IPS-NIHi11 (cell line): ENCODE results near the gene KRTAP22-2.

Experiments
- DNase-seq: peaks from one replicate; pipeline ENCODE4 v3.0.0; 2012; ENCODE audit warnings: mixed read lengths, low spot score

Gene KRTAP22-2

DNA sequence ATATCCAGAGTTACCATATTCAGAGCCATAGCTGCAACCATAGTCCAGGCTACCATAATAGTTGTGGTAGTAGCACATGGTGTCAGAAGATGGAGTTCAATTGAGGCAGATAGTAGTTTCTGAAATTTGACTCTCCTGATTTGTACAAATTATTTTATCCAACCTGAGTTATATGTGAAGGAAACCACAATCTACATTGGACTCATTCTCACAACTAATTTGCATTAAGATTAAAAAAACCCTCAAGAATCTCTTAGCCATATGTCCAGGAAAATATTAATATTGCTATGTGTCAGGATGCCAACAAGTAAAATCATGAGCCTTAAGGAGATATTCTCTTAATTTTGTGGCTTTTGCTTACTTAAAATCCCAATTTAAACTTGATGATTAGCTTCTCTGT is at the start of gene KRTAP22-2:
Gene KRTAP22-2, minus strand, starts transcription at position 101 of the 400 bp plus-strand sequence.
- DNase-seq: no peak

GRCh38 chr21:30638686-30639085 is 48.5 kb upstream of the KRTAP22-2 start:
- DNase-seq: no peak

- no peak for DNase-seq
These were observed 44.7 kb upstream of the KRTAP22-2 start, which contains the start of gene KRTAP20-2 for GRCh38 chr21:30634906-30635305. TSS of gene KRTAP20-2 (plus strand) at chr21:30635206. CDS start at chr21:30635264, 58 bp downstream.

DNA sequence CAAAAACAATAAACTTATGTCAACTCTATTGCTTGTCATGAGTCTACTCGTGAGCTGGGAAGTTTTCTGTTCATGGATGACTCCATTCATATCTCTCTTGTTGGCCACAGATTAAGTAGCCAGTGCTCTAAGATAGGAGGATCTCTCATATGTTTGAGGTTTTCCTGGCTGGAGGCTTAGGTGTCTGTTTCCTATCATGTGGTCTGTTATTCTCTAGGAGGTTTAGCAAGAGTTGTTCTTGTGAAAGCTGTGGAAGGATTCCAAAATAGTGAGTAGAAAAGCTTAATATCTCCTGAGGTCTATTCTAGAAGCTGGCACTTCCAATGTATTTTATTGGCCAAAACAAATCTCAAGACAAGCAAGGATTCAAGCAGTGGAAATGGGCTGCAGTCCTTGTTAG is 39.0 kb upstream of the KRTAP22-2 start:
- DNase-seq: no peak

- no peak for DNase-seq
These were observed 37.9 kb upstream of the KRTAP22-2 start for GRCh38 chr21:30628109-30628508.

DNA sequence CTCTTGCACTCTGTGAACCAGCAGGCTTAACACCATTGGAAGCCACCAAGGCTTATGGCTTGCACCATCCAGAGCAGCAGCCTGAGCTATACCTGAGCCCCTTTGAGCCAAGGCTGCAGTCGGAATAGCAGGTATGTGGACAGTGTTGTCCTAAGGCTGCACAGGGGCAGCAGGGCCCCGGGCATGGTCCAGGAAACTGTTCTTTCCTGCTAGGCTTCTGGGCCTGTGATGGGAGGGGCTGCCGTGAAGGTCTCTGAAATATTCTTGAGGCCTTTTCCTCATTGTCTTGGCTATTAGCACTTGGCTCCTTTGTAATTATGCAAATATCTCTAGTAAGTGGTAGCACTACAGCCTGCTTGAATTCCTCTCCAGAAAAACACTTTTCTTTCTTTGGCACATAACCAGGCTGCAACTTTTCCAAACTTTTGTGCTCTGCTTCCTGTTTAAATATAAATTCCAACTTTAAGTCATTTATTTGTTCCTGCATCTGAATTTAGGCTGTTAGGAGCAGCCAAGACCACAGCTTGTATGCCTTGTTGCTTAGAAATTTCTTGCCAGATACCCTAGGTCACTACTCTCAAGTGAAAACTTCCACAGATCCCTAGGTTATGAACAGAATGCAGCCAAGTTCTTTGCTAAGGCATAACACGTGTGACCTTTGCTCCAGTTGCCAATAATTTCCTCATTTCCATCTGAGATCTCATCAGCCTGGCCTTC is 35.4 kb upstream of the KRTAP22-2 start:
- DNase-seq: no peak

GRCh38 chr21:30623362-30623761 is 33.2 kb upstream of the KRTAP22-2 start:
- no peak for DNase-seq

DNA sequence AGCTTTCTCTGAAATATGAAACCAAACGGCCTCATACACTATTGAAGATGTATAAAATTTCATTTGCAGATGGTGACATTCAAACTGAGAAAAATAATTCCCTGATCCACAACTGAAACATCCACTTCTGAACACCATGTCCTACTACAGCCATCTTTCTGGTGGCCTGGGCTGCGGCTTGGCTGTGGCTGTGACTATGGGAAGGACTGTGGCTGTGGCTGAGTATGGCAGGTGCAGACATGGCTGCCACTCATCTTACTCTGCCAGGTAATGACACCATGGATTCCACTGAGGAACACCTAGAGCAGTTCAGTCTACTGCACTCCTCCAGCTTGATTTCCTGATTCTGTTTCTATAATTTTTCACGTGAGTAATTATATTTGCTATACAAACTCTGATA is 30.3 kb upstream of the KRTAP22-2 start, which contains the start of gene KRTAP20-4:
Gene KRTAP20-4, plus strand, starts transcription at position 106 of the 400 bp plus-strand sequence.
- DNase-seq: no peak

DNA sequence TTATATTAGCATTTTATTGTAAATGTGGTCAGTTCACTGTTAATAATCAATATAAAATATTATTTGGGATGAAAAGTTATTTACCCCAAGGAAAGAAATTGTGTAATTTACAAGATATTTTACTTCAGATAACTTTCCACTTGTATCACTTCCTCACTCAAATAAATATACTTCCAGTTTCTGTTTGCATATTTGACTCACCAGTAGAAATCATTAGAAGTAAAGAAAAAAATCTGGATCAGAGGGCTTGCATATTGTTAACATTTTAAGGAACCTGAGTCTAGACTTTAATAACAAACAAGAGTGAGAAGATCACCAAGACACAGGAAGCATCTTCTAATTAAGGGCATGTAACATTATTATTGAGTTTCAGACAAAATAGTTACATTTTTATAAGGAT is 29.9 kb upstream of the KRTAP22-2 start:
- DNase-seq: no peak

DNA sequence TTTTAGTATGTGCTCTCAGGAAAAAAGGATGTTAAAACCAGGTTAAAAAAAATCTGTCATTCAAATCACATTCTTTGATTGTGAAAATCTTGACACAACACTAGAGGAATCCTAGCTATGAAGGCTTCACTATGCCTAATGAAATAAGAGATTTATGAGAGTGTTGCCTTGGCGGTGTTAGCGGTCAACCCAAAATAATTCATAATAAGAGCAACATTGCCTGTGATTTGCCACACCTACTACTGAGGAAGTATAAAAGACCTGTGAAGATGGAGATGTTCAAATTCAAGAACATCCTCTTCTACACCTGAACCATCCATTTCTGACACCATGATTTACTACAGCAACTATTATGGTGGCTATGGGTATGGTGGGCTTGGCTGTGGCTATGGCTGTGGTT is 25.9 kb upstream of the KRTAP22-2 start, which contains the start of gene KRTAP20-1:
Gene KRTAP20-1, plus strand, starts transcription at position 301 of the 400 bp plus-strand sequence. Its CDS starts 30 bp downstream, at position 331.
- no peak for DNase-seq

- no peak for DNase-seq
These were observed 25.0 kb upstream of the KRTAP22-2 start for GRCh38 chr21:30615199-30615598.

DNA sequence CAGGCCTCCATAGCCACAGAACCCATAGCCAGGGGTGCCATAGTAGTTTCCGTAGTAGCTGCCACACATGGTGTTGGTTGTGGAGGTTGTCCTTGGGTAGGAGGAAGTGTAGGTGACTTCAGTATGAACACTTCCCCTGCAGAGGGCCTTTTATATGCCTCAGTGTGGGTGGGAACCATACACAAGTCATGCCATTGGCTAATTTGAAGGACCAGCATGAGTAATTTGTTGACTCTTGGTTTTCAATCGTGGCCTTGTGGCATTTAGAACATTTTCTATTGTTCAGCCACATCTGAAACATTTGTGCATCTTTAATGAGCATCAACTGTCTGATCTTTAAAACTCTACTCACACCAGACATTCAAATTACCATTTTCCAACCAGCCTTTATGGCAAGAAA is 23.6 kb upstream of the KRTAP22-2 start, which contains the start of gene KRTAP6-1:
Gene KRTAP6-1, minus strand, starts transcription at position 95 of the 400 bp plus-strand sequence. Its CDS starts 26 bp downstream, at position 69.
- no peak for DNase-seq

DNA sequence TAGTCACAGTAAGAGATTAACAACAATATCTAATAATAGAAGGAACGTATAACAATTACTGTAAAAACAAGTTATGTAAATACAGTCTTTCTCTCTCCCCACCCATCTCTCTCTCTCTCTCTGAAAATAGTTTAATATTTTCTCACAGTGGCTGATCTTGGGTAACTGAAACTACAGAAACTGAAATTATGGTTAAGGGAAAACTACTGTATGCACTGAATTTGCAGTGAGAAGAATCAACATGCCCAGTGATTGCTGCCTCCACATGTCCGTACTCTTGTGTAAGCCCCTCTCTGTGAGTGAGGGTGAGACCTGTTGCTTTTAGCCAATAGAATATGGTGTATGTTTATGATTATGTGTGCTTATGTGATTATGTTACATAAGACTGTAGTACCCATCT is 21.9 kb upstream of the KRTAP22-2 start:
- DNase-seq: no peak

- DNase-seq: no peak
These were observed 15.8 kb upstream of the KRTAP22-2 start for GRCh38 chr21:30605968-30606367.

DNA sequence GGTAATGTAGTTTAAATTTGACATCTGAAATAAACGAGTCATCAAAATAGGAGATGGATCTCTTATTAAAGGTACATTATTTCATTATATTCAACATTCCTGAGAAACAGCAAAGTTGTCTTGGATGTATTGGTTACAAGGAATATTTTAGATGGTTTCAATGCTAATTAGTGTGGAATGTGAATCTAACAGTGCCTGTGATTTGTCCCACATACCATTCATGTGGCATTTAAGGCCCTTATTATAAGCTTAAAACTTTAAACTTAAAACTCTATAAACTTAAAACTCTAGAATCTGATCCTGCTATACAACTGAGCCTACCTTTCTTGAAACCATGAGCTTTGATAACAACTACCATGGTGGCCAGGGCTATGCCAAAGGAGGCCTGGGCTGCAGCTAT is 10.6 kb upstream of the KRTAP22-2 start, which contains the start of gene KRTAP22-1:
Gene KRTAP22-1, plus strand, starts transcription at position 301 of the 400 bp plus-strand sequence.
- no peak for DNase-seq

DNA sequence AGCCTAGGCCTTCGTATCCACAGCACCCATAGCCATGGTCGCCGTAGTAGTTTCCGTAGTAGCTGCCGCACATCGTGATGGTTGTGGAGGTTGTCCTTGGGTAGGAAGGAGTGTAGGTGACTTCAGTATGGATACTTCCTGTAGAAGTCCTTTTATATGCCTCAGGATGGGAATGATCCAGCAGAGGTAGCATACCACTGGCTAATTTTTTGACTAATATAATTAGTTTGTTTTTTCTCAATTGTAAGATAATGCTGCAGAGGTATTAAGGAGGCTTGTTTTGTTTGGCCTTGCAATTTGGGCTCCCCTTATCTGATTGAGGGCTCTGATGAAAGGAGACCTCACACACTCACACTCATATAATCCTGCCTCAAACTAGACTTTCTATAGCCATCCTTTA is 8.6 kb upstream of the KRTAP22-2 start, which contains the start of gene KRTAP6-2:
Gene KRTAP6-2, minus strand, starts transcription at position 101 of the 400 bp plus-strand sequence. Its CDS starts 28 bp downstream, at position 73.
- DNase-seq: no peak

- DNase-seq: no peak
These were observed 1.9 kb upstream of the KRTAP22-2 start, which contains the start of gene KRTAP6-3 for GRCh38 chr21:30592140-30592539. TSS of gene KRTAP6-3 (plus strand) at chr21:30592440. CDS start at chr21:30592446, 6 bp downstream.

DNA sequence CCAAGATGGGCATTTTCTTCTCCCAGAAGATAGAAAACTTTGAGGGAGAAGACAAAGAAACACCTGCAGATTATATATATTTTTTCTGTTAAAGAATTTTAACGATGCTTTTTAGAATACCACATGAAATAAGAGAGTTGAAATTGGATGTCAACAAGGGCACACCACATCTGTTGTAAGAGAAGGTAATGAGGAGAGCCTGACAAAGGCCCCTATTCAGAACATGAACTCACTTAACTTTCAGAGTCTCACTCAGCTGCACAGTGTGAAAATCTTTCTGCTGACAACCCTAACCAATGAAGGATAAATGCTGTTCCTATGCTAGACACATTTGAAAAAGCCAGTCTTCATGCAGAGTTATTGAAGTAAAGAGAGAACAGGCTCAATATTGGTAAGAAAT is 7.3 kb downstream of the KRTAP22-2 start:
- no peak for DNase-seq

GRCh38 chr21:30580132-30580531 is 10.1 kb downstream of the KRTAP22-2 start:
- DNase-seq: no peak

- DNase-seq: no peak
These were observed 10.9 kb downstream of the KRTAP22-2 start for GRCh38 chr21:30579346-30579745.

DNA sequence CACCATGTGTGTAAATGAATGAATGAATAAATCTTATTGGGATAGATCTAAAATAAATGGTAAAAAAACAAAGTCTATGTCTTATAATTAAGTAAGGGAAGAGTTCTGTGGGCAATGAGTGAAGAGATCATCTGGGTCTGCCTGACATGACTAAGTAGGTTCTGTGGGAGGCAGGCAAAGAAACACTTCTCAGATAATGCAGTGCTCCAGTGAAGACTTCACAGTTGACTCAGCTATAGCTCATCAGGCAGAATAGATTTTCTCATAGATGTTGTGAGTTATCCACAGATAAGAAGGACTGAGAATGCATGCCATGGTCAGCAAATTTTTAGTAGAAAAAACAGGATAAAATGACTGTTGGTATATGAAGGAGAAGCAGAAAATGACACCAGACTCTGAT is 12.4 kb downstream of the KRTAP22-2 start:
- DNase-seq: no peak

GRCh38 chr21:30567617-30568016 is 22.6 kb downstream of the KRTAP22-2 start:
- no peak for DNase-seq

GRCh38 chr21:30563630-30564029 is 26.6 kb downstream of the KRTAP22-2 start:
- no peak for DNase-seq
